ENCODE results near the gene PARD3B. TPM values are rescaled to one million over a fixed set of nuclear protein-coding genes. Genes with fewer than 3 reads are reported as not detected.

PARD3B gene
- total RNA-seq, 1 experiment from 2014 or later = 6.4 TPM

DNA sequence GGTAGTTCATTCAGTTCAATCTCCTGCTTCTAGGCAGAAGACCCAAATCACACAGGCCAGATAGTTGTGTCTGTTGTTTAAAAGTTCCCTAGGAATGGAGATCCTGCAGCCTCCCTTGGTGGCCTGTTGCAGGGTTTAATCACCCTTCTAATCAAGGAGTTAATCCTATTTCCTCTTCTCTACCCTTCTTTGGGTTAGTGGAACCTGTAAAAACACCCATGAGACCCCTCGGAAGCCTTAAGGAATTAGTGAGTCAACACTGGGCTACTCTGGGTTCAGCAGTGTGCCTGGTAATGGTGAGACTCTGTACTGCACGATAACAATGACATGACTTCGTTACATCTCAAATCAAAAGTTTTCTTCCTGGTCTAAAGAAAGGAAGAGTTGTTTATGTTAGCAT is 919.4 kb downstream of the PARD3B start:
- H3K9me3 ChIP-seq (ENCODE audit: control insufficient read depth, low read depth, low read length) = no peaks in the 10 kb centered on the region
- no peak overlapping the region for H4K91ac ChIP-seq (ENCODE audit: insufficient read length, low read depth, low read length)
- H3K18ac ChIP-seq (ENCODE audit: insufficient read length, low read depth, low read length) = no peak overlapping the region
- peaks cover 59 to 66% of the 10 kb centered on the region in 2 experiments for H3K4me1 Mint-ChIP-seq
- H2AFZ ChIP-seq (ENCODE audit: low read length) = no peak overlapping the region
- H3K4me2 ChIP-seq (ENCODE audit: insufficient read depth, insufficient read length, low read length) = no peak overlapping the region
- peaks cover 0 to 17% (median 15%) of the 10 kb centered on the region in 3 experiments; a peak in 5 of 7 replicates for H3K36me3 Mint-ChIP-seq (ENCODE audit: insufficient read depth in 1 of 3, low read depth in 3 of 3)
- H3K9ac ChIP-seq (ENCODE audit: extremely low read depth, insufficient read length, low read length) = no peak overlapping the region
- peak overlapping the region; percentile 42 to 77 (median 44); a peak in 4 of 7 replicates for H3K27ac Mint-ChIP-seq
- H3K79me1 ChIP-seq (ENCODE audit: insufficient read depth, low read depth, low read length, poor library complexity, severe bottlenecking) = no peaks in the 10 kb centered on the region
- no peak overlapping the region for H3T11ph ChIP-seq (ENCODE audit: low read length)
- no peaks in the 10 kb centered on the region for H4K20me1 ChIP-seq (ENCODE audit: control insufficient read depth, insufficient read depth, insufficient read length)
- H3K27ac ChIP-seq (ENCODE audit: insufficient read length, low read depth, low read length) = no peak overlapping the region
- H3K79me2 ChIP-seq (ENCODE audit: insufficient read depth, low read length) = no peaks in the 10 kb centered on the region
- H3K27me3 ChIP-seq (ENCODE audit: insufficient read depth, low read length) = no peaks in the 10 kb centered on the region; the same call in 1 of the 2 replicates
- no peak overlapping the region for H2AK5ac ChIP-seq (ENCODE audit: insufficient read length, low read length)
- H3K4ac ChIP-seq (ENCODE audit: low read depth, low read length) = no peak overlapping the region
- TF ChIP-seq, protein P1, sequence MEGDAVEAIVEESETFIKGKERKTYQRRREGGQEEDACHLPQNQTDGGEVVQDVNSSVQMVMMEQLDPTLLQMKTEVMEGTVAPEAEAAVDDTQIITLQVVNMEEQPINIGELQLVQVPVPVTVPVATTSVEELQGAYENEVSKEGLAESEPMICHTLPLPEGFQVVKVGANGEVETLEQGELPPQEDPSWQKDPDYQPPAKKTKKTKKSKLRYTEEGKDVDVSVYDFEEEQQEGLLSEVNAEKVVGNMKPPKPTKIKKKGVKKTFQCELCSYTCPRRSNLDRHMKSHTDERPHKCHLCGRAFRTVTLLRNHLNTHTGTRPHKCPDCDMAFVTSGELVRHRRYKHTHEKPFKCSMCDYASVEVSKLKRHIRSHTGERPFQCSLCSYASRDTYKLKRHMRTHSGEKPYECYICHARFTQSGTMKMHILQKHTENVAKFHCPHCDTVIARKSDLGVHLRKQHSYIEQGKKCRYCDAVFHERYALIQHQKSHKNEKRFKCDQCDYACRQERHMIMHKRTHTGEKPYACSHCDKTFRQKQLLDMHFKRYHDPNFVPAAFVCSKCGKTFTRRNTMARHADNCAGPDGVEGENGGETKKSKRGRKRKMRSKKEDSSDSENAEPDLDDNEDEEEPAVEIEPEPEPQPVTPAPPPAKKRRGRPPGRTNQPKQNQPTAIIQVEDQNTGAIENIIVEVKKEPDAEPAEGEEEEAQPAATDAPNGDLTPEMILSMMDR (conservative IDR thresholded peaks at IDR 0.05) = no peak
- no peak overlapping the region for H2BK120ac ChIP-seq (ENCODE audit: low read depth, low read length, poor library complexity, severe bottlenecking)
- no peak overlapping the region for H2BK5ac ChIP-seq (ENCODE audit: insufficient read length, low read length)
- no CpG with 5 or more reads among the region's 3 CpGs for WGBS (ENCODE audit: extremely low coverage, insufficient read length, low lambda C conversion rate)
- peaks cover 7% of the 10 kb centered on the region; the same call in 1 of the 2 replicates for H3K27me3 Mint-ChIP-seq (ENCODE audit: low read depth)
- H3K23ac ChIP-seq (ENCODE audit: insufficient read length, low read depth, low read length) = no peak overlapping the region
- no peak overlapping the region for H2BK15ac ChIP-seq (ENCODE audit: low read depth, low read length)
- H3K4me1 ChIP-seq (ENCODE audit: insufficient read depth, low read length) = peaks cover 13% of the 10 kb centered on the region; the same call in 1 of the 2 replicates
- no peak overlapping the region for H4K8ac ChIP-seq (replicated peaks; ENCODE audit: insufficient read length, low read depth, low read length)
- H2BK12ac ChIP-seq (ENCODE audit: insufficient read length, low read depth, low read length) = peak overlapping the region; percentile 57
- H3K23me2 ChIP-seq (ENCODE audit: insufficient read length, low read depth, low read length, poor library complexity, severe bottlenecking) = no peaks in the 10 kb centered on the region
- H3K4me3 Mint-ChIP-seq = no peak overlapping the region
- H2BK20ac ChIP-seq (ENCODE audit: low read depth, low read length, poor library complexity, severe bottlenecking) = no peak overlapping the region
- H3K14ac ChIP-seq (ENCODE audit: insufficient read depth, low read length) = no peak overlapping the region
- peaks cover 0 to 5% of the 10 kb centered on the region in 2 experiments; a peak in 4 of 5 replicates for H3K9me3 Mint-ChIP-seq
- H4K5ac ChIP-seq (ENCODE audit: insufficient read length, low read depth, low read length) = no peak overlapping the region
- DNase-seq = no peak
- no peak overlapping the region for H3K56ac ChIP-seq (ENCODE audit: insufficient read length, low read depth, low read length)

All from H9 (cell line).